HUES64 (cell line): Measurements from ENCODE around the gene HECA.

ENCODE experiments used
- H3K27ac ChIP-seq: 2 replicates; pipeline ENCODE4 v1.7.0; 2013; ENCODE audit warnings: low read depth, low read length, inconsistent platforms
- H3K27me3 ChIP-seq: 2 replicates; pipeline ENCODE4 v1.6.1; 2013; ENCODE audit warnings: mild to moderate bottlenecking, low read length; ENCODE audit not compliant: insufficient read depth
- H3K36me3 ChIP-seq: 2 replicates; pipeline ENCODE4 v1.6.1; 2013; ENCODE audit warnings: mild to moderate bottlenecking, low read length; ENCODE audit not compliant: insufficient read depth
- H3K4me1 ChIP-seq: 2 replicates; pipeline ENCODE4 v1.6.1; 2013; ENCODE audit warnings: mild to moderate bottlenecking, low read length, moderate library complexity; ENCODE audit not compliant: insufficient read depth
- H3K4me3 ChIP-seq: 2 replicates; pipeline ENCODE4 v1.5.1; 2013; ENCODE audit warnings: mild to moderate bottlenecking, low read length, moderate library complexity
- H3K9ac ChIP-seq: 2 replicates; pipeline ENCODE4 v1.6.1; 2013; ENCODE audit warnings: mild to moderate bottlenecking, low read depth, low read length
- H3K9me3 ChIP-seq: 2 replicates; pipeline ENCODE4 v1.6.1; 2013; ENCODE audit warnings: low read depth, low read length; ENCODE audit not compliant: insufficient read depth
- WGBS: fragments of 150-250, 120-280 bp; methylation state at CpG from one replicate; pipeline ENCODE4 v1.1.7; 2013; ENCODE audit warnings: missing lambda C conversion rate; 5-methylcytosine and 5-hydroxymethylcytosine counted together

The HECA gene

GRCh38 chr6:139161817-139162284 is 27.0 kb downstream of the HECA start:
- Histone ChIP-seq H3K4me3 (no peak overlapping the region), H3K4me1 (peaks cover 10% of the 10 kb centered on the region), H3K27ac (no peak overlapping the region), H3K36me3 (peaks cover under 1% of the 10 kb centered on the region; the same call in 1 of the 2 replicates), H3K9me3 (no peaks in the 10 kb centered on the region), H3K27me3 (no peaks in the 10 kb centered on the region), H3K9ac (0 out of 2 replicates have a peak overlapping the region, but pooled peaks have one; percentile 5)
- 78% methylated on average over 3 of the region's 3 CpGs for WGBS

- H3K27me3 ChIP-seq = no peaks in the 10 kb centered on the region
- H3K36me3 ChIP-seq = peaks cover 6% of the 10 kb centered on the region
- H3K4me3 ChIP-seq = no peak overlapping the region
- no peak overlapping the region for H3K27ac ChIP-seq
- no peak overlapping the region for H3K9ac ChIP-seq
- 79% methylated on average over 3 of the region's 3 CpGs for WGBS
- peaks cover 10% of the 10 kb centered on the region for H3K4me1 ChIP-seq
- H3K9me3 ChIP-seq = no peaks in the 10 kb centered on the region
These were observed 29.1 kb downstream of the HECA start for GRCh38 chr6:139164001-139164400.

GRCh38 chr6:139165324-139165723 is 30.4 kb downstream of the HECA start:
- 86% methylated on average over 2 of the region's 2 CpGs for WGBS
- Histone ChIP-seq H3K27me3 (no peaks in the 10 kb centered on the region), H3K27ac (no peak overlapping the region), H3K9me3 (no peaks in the 10 kb centered on the region), H3K36me3 (peaks cover 6% of the 10 kb centered on the region), H3K4me1 (peaks cover 10% of the 10 kb centered on the region), H3K4me3 (no peak overlapping the region), H3K9ac (no peak overlapping the region)

- 95% methylated on average over 35 of the region's 35 CpGs for WGBS
- Histone ChIP-seq H3K4me3 (no peak overlapping the region), H3K9ac (no peak overlapping the region), H3K9me3 (no peaks in the 10 kb centered on the region), H3K36me3 (peaks cover 6% of the 10 kb centered on the region), H3K4me1 (peaks cover 8% of the 10 kb centered on the region), H3K27ac (no peak overlapping the region), H3K27me3 (no peaks in the 10 kb centered on the region)
These were observed 31.5 kb downstream of the HECA start for GRCh38 chr6:139166238-139166955.

DNA sequence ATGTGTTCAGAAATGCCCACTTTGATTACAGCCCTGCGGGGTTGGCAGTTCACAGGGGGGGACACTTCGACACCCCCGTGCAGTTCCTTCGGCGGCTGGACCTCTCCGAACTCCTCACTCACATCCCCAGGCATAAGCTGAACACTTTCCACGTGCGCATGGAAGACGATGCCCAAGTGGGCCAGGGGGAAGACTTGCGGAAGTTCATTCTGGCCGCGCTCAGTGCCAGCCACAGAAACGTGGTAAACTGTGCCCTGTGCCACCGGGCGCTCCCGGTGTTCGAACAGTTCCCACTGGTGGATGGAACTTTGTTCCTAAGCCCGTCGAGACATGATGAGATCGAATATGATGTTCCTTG is 32.1 kb downstream of the HECA start:
- Histone ChIP-seq H3K9ac (no peak overlapping the region), H3K4me3 (no peak overlapping the region), H3K9me3 (no peaks in the 10 kb centered on the region), H3K4me1 (peaks cover 3% of the 10 kb centered on the region; the same call in 1 of the 2 replicates), H3K27ac (no peak overlapping the region), H3K36me3 (peaks cover 6% of the 10 kb centered on the region), H3K27me3 (no peaks in the 10 kb centered on the region)
- WGBS = 96% methylated on average over 20 of the region's 20 CpGs

DNA sequence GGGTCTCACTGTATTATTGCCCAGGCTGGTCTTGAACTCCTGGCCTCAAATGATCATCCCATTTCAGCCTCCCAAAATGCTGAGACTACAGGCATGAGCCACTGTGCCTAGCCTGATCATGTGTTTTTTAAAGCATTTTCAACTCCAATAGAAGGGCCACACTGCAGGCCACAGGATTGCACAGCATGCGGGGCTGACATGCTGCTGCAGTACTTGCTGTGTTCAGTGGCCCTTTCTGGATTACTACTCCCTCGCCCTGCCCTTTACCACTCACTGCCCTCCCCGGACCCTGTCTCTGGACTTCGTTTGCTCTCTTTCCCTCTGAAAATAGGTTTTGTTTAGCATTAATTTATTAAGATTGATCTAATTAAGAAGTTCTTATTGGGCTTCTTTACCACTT is 37.3 kb downstream of the HECA start:
- no peak overlapping the region for H3K4me3 ChIP-seq
- H3K36me3 ChIP-seq = peaks cover 10% of the 10 kb centered on the region
- 96% methylated on average over 2 of the region's 4 CpGs for WGBS
- H3K9me3 ChIP-seq = no peaks in the 10 kb centered on the region
- no peak overlapping the region for H3K27ac ChIP-seq
- H3K9ac ChIP-seq = no peak overlapping the region
- H3K27me3 ChIP-seq = no peaks in the 10 kb centered on the region
- H3K4me1 ChIP-seq = peaks cover 3% of the 10 kb centered on the region; the same call in 1 of the 2 replicates

DNA sequence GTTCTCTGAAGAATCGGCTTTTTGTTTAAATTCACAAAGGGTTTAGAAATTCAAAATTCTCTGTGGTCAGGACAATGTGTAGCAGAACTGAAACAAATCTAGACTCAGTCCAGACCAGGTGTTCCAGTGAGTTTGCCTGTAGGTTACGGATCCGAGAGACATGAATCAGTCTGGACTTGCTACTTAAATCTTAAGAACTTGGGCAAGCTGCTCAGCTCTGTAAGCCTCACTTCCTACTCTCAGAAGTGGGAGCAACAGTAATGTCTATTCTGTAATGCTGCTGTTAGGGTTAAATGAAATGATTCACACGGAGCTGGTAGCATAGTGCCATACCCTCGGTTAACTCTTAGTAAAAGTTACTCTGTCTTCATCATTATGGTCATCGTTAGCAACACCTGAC is 37.7 kb downstream of the HECA start:
- no peak overlapping the region for H3K27ac ChIP-seq
- H3K9me3 ChIP-seq = no peaks in the 10 kb centered on the region
- peaks cover 9% of the 10 kb centered on the region for H3K36me3 ChIP-seq
- H3K4me1 ChIP-seq = peaks cover 3% of the 10 kb centered on the region; the same call in 1 of the 2 replicates
- H3K9ac ChIP-seq = no peak overlapping the region
- WGBS = 78% methylated on average over 6 of the region's 6 CpGs
- no peak overlapping the region for H3K4me3 ChIP-seq
- no peaks in the 10 kb centered on the region for H3K27me3 ChIP-seq

DNA sequence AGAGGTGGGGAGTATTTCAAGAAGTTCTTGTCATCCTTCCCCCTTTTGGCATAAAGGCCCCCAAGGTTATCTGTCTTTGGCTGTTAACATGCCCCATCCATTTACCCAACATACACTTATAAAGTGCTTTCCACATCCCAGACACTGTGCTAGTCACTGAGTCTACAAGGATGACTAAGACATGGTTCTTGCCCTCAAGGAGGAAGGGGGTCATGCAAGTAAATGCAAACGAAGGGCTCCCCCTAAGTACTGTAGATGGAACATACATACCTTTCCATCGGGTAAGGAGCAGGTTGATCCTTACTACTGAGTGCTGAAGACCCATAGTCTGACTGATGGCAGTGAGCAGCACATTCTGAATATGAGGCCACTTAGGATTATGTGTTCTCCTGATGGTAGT is 38.3 kb downstream of the HECA start:
- Histone ChIP-seq H3K9ac (no peak overlapping the region), H3K27me3 (no peaks in the 10 kb centered on the region), H3K36me3 (peaks cover 9% of the 10 kb centered on the region), H3K4me1 (peaks cover 3% of the 10 kb centered on the region; the same call in 1 of the 2 replicates), H3K9me3 (no peaks in the 10 kb centered on the region), H3K4me3 (no peak overlapping the region), H3K27ac (no peak overlapping the region)
- WGBS = 85% methylated on average over 2 of the region's 2 CpGs

- H3K27ac ChIP-seq = no peak overlapping the region
- WGBS = 94% methylated on average over 1 of the region's 1 CpG
- H3K4me1 ChIP-seq = peaks cover 3% of the 10 kb centered on the region; the same call in 1 of the 2 replicates
- H3K36me3 ChIP-seq = peaks cover 9% of the 10 kb centered on the region
- no peak overlapping the region for H3K9ac ChIP-seq
- H3K4me3 ChIP-seq = no peak overlapping the region
- no peaks in the 10 kb centered on the region for H3K27me3 ChIP-seq
- no peaks in the 10 kb centered on the region for H3K9me3 ChIP-seq
These were observed 38.9 kb downstream of the HECA start for GRCh38 chr6:139173822-139174221.

GRCh38 chr6:139174961-139175360 is 40.1 kb downstream of the HECA start:
- Histone ChIP-seq H3K4me3 (no peak overlapping the region), H3K27ac (no peak overlapping the region), H3K9me3 (no peaks in the 10 kb centered on the region), H3K36me3 (peaks cover 9% of the 10 kb centered on the region), H3K9ac (no peak overlapping the region), H3K4me1 (peaks cover 3% of the 10 kb centered on the region; the same call in 1 of the 2 replicates), H3K27me3 (no peaks in the 10 kb centered on the region)

GRCh38 chr6:139175389-139175948 is 40.6 kb downstream of the HECA start:
- no peak overlapping the region for H3K27ac ChIP-seq
- H3K9ac ChIP-seq = no peak overlapping the region
- H3K36me3 ChIP-seq = peaks cover 9% of the 10 kb centered on the region
- H3K27me3 ChIP-seq = no peaks in the 10 kb centered on the region
- no peaks in the 10 kb centered on the region for H3K9me3 ChIP-seq
- H3K4me3 ChIP-seq = no peak overlapping the region
- peaks cover 3% of the 10 kb centered on the region; the same call in 1 of the 2 replicates for H3K4me1 ChIP-seq
- WGBS = 79% methylated on average over 4 of the region's 4 CpGs
